Prostate gland (tissue), 2 donors: ENCODE measurements around the gene GBE1. TPM values are rescaled to one million over a fixed set of nuclear protein-coding genes. Genes with fewer than 3 reads are reported as not detected.

Experiments
- DNase-seq: peaks from one replicate; pipeline ENCODE4 v3.0.0-alpha.2; 2019; ENCODE audit warnings: low spot score
- H3K27ac ChIP-seq, 2 donors: fragments of 200-600 bp; sonication (generic); 2 replicates each; pipeline ENCODE4 v1.5.1; 2017 to 2019
- H3K27me3 ChIP-seq: fragments of 200-600 bp; sonication (generic); replicated peaks from 2 replicates; pipeline ENCODE4 v1.5.1; 2019; ENCODE audit not compliant: insufficient read depth
- H3K36me3 ChIP-seq, 2 donors: fragments of 200-600 bp; sonication (generic); 1 replicate in 1 of 2; 2 replicates in 1 of 2; pipeline versions ENCODE4 v1.5.1 to v1.8.1; 2017 to 2019
- H3K4me1 ChIP-seq: fragments of 200-600 bp; sonication (generic); replicated peaks from 2 replicates; pipeline ENCODE4 v1.5.1; 2019
- H3K4me3 ChIP-seq, 2 donors: fragments of 200-600 bp; sonication (generic); 2 replicates each; pipeline ENCODE4 v1.5.1; 2017 to 2019
- H3K9me3 ChIP-seq: fragments of 200-600 bp; sonication (generic); 2 replicates; pipeline ENCODE4 v1.5.1; 2017
- CTCF ChIP-seq, 4 experiments: fragments of 200-600 bp in 2 of 4; fragments of 450-650 bp in 2 of 4; sonication (generic) in 2 of 4; IDR thresholded peaks; 1 replicate in 3 of 4; 2 replicates in 1 of 4; pipeline ENCODE4 v1.5.1; 2016 to 2019; ENCODE audit warnings: antibody characterized with exemption in 4 of 4, mild to moderate bottlenecking in 2 of 4, moderate library complexity in 2 of 4
- POLR2A ChIP-seq: fragments of 450-650 bp; IDR thresholded peaks from one replicate; pipeline ENCODE4 v1.6.1; 2016; ENCODE audit warnings: antibody characterized with exemption, mild to moderate bottlenecking
- POLR2AphosphoS5 ChIP-seq: sonication (generic); formaldehyde crosslinking; IDR thresholded peaks from one replicate; pipeline ENCODE4 v1.6.1; 2017; ENCODE audit warnings: antibody characterized with exemption
- WGBS: methylation state at CpG from one replicate; pipeline ENCODE4 v1.1.5; 2018; 5-methylcytosine and 5-hydroxymethylcytosine counted together
- intact Hi-C: fragments of 100-400 bp; cut with DNase I; formaldehyde crosslinking; loops from one replicate; pipeline ENCODE4 v1.14.2; 2022
- total RNA-seq, 2 donors: library from RNA; depleted of rRNA; stranded (reverse); fragments of >200 nt; gene quantifications; one replicate each; pipeline ENCODE4 v1.1.0, GENCODE V29; 2016

The GBE1 gene
- total RNA-seq, 2 donors from 2014 or later, result 15.8 to 18.3 TPM

DNA sequence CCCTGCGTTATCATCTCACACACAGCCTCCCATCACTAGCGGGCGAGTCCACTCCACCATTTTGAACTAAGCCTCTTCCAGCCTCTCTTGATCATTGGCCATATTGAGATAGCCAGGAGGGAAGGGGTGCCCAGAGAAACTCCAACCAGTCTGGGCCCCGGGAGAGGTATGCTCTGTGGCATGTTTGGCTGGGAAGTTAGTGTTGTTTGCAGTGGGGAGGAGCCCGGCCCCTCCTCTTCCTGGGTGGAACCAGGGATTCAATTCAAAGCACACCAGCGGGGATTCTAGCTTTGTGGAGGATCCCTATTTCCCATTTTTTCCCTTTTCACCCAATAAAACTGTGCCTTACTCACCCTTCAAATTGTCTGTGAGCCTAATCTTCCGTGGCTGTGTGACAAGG is 71.8 kb downstream of the GBE1 start:
- no peaks in the 10 kb centered on the region for H3K4me1 ChIP-seq
- H3K36me3 ChIP-seq, result no peaks in the 10 kb centered on the region
- H3K27me3 ChIP-seq, result no peaks in the 10 kb centered on the region
- no peak for DNase-seq
- no peaks in the 10 kb centered on the region for H3K9me3 ChIP-seq
- WGBS, result 88% methylated on average over 7 of the region's 7 CpGs
- intact Hi-C loops, result no loop called here
- no peak overlapping the region for H3K4me3 ChIP-seq
- H3K27ac ChIP-seq, result no peak overlapping the region
- TF ChIP-seq POLR2A (no peak), CTCF (IDR thresholded peaks at IDR 0.05) (no peak), POLR2AphosphoS5 (no peak)

DNA sequence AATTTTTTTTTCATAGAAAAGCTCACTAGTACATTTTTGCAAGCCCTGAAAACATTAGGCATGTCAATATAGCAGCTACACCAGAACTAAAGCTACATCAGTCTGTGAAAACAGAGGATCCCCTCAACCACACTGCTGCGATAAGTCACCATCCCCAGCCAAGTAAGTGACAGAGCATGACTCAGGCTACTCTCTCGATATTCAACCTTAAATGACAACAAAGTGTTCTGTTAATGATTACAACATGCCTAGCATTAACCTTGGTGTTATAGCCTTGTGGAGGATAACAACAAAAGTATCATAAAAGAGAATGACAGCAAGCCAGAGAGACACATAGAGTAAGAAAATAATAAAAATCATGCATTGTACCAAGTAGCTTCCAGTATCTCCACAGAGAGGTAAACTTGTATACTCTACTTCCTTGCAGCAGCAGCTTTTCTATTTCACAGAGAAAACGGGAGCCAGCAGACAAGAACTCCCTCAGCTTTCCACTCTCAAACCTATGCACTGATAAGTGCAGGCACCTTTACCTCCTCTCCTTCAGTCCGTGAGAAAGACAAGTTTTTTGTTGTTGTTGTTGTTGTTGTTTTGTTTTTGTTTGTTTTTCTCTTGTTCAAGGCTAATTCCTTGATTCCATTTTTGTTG is 76.6 kb downstream of the GBE1 start:
- no peak overlapping the region for H3K4me3 ChIP-seq
- H3K36me3 ChIP-seq, result no peaks in the 10 kb centered on the region
- 52% methylated on average over 4 of the region's 4 CpGs for WGBS
- no peaks in the 10 kb centered on the region for H3K27me3 ChIP-seq
- H3K27ac ChIP-seq, result no peak overlapping the region
- H3K4me1 ChIP-seq, result no peaks in the 10 kb centered on the region
- intact Hi-C loops, result no loop called here
- no peaks in the 10 kb centered on the region for H3K9me3 ChIP-seq
- DNase-seq, result no peak
- TF ChIP-seq CTCF (IDR thresholded peaks at IDR 0.05) (no peak), POLR2A (no peak)

GRCh38 chr3:81676706-81677456 is 84.6 kb downstream of the GBE1 start:
- WGBS, result 67% methylated on average over 5 of the region's 5 CpGs
- Histone ChIP-seq H3K27ac (no peak overlapping the region), H3K9me3 (no peaks in the 10 kb centered on the region), H3K27me3 (no peaks in the 10 kb centered on the region), H3K36me3 (no peaks in the 10 kb centered on the region), H3K4me1 (no peaks in the 10 kb centered on the region), H3K4me3 (no peak overlapping the region)
- intact Hi-C loops, result no loop called here
- TF ChIP-seq POLR2A, result no peak
- no peak for TF ChIP-seq CTCF (IDR thresholded peaks at IDR 0.05)
- TF ChIP-seq POLR2AphosphoS5, result no peak
- no peak for DNase-seq

- intact Hi-C loops, result no loop called here
Observed at GRCh38 chr3:81674690-81675089, 86.8 kb downstream of the GBE1 start.

More at GRCh38 chr3:81674690-81675089, 86.8 kb downstream of the GBE1 start:
- no peaks in the 10 kb centered on the region for H3K36me3 ChIP-seq
- no peaks in the 10 kb centered on the region for H3K27me3 ChIP-seq
- no peaks in the 10 kb centered on the region for H3K9me3 ChIP-seq
- H3K27ac ChIP-seq, result no peak overlapping the region
- TF ChIP-seq POLR2AphosphoS5, result no peak
- no peak for TF ChIP-seq CTCF (IDR thresholded peaks at IDR 0.05)
- H3K4me3 ChIP-seq, result no peak overlapping the region
- DNase-seq, result no peak
- H3K4me1 ChIP-seq, result no peaks in the 10 kb centered on the region
